ENCODE measurements around the gene PLD5. TPM values are rescaled to one million over a fixed set of nuclear protein-coding genes. Genes with fewer than 3 reads are reported as not detected.

PLD5 gene
- polyA plus RNA-seq, 1 experiment, result not detected

- Histone ChIP-seq H3K27me3 (ENCODE audit: control insufficient read depth, insufficient read depth, low read length) (no peaks in the 10 kb centered on the region), H3K9me3 (ENCODE audit: control insufficient read depth, insufficient read depth, low read length) (peaks cover 16% of the 10 kb centered on the region), H3K4me3 (ENCODE audit: low read depth, low read length) (no peak overlapping the region), H3K27ac (ENCODE audit: low read depth, low read length) (no peak overlapping the region)
- no peak for DNase-seq (ENCODE audit: low read depth, low spot score)
- TF ChIP-seq CTCF (IDR thresholded peaks at IDR 0.05; ENCODE audit: low read depth, low read length), result no peak
- ChIA-PET CTCF (interaction anchor here (0.7 to 1.8 kb wide), 10 partner anchors 9 to 873 kb away, joined by 3 to 8 read pairs (median 4); no protein-coding TSS in a partner anchor), POLR2A (no interaction called here)
Observed at GRCh38 chr1:242455052-242455361, 69.5 kb downstream of the PLD5 start.

- CTCF ChIA-PET, result interaction anchor here (0.6 to 1.8 kb wide), 10 partner anchors 9 to 873 kb away, joined by 3 to 8 read pairs (median 4); no protein-coding TSS in a partner anchor
Observed at GRCh38 chr1:242454262-242455051, 70.0 kb downstream of the PLD5 start.

DNA sequence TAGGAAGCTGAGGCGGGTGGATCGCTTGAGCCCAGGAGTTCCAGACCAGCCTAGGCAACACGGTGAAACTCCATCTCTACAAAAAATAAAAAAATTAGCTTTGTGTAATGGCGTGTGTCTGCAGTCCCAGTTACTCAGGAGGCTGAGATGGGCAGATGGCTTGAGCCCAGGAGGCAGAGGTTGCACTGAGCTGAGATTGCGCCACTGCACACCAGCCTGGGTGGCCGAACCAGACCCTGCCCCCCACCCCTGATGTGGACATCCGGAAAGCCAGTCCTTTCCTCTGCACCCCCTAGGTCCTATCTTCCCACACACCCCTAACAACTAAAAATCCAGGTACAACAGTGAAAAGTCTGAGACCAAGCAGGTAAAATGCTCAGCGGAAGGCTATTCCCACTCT, 71.9 kb downstream of the PLD5 start:
- H3K9me3 ChIP-seq (ENCODE audit: control insufficient read depth, insufficient read depth, low read length), result peaks cover 16% of the 10 kb centered on the region
- no peak overlapping the region for H3K27ac ChIP-seq (ENCODE audit: low read depth, low read length)
- ChIA-PET CTCF (no interaction called here), POLR2A (no interaction called here)
- no peaks in the 10 kb centered on the region for H3K27me3 ChIP-seq (ENCODE audit: control insufficient read depth, insufficient read depth, low read length)
- H3K4me3 ChIP-seq (ENCODE audit: low read depth, low read length), result no peak overlapping the region
- no peak for DNase-seq (ENCODE audit: low read depth, low spot score)
- no peak for TF ChIP-seq CTCF (IDR thresholded peaks at IDR 0.05; ENCODE audit: low read depth, low read length)

More at GRCh38 chr1:242454262-242455051, 70.0 kb downstream of the PLD5 start:
- H3K27me3 ChIP-seq (ENCODE audit: control insufficient read depth, insufficient read depth, low read length), result no peaks in the 10 kb centered on the region
- H3K27ac ChIP-seq (ENCODE audit: low read depth, low read length), result no peak overlapping the region
- H3K4me3 ChIP-seq (ENCODE audit: low read depth, low read length), result no peak overlapping the region
- TF ChIP-seq CTCF (IDR thresholded peaks at IDR 0.05; ENCODE audit: low read depth, low read length), result peak; percentile 57
- no peak for DNase-seq (ENCODE audit: low read depth, low spot score)
- POLR2A ChIA-PET, result no interaction called here
- H3K9me3 ChIP-seq (ENCODE audit: control insufficient read depth, insufficient read depth, low read length), result peaks cover 16% of the 10 kb centered on the region

- DNase-seq (ENCODE audit: low read depth, low spot score), result no peak
- no peak overlapping the region for H3K4me3 ChIP-seq (ENCODE audit: low read depth, low read length)
- H3K27ac ChIP-seq (ENCODE audit: low read depth, low read length), result no peak overlapping the region
- TF ChIP-seq CTCF (IDR thresholded peaks at IDR 0.05; ENCODE audit: low read depth, low read length), result no peak
- CTCF ChIA-PET, result no interaction called here
- no peaks in the 10 kb centered on the region for H3K27me3 ChIP-seq (ENCODE audit: control insufficient read depth, insufficient read depth, low read length)
- POLR2A ChIA-PET, result no interaction called here
- peaks cover 21% of the 10 kb centered on the region for H3K9me3 ChIP-seq (ENCODE audit: control insufficient read depth, insufficient read depth, low read length)
Observed at GRCh38 chr1:242449661-242450060, 74.8 kb downstream of the PLD5 start.

GRCh38 chr1:242448910-242449645, 75.4 kb downstream of the PLD5 start:
- Histone ChIP-seq H3K27ac (ENCODE audit: low read depth, low read length) (no peak overlapping the region), H3K4me3 (ENCODE audit: low read depth, low read length) (no peak overlapping the region), H3K9me3 (ENCODE audit: control insufficient read depth, insufficient read depth, low read length) (peaks cover 21% of the 10 kb centered on the region), H3K27me3 (ENCODE audit: control insufficient read depth, insufficient read depth, low read length) (no peaks in the 10 kb centered on the region)
- DNase-seq (ENCODE audit: low read depth, low spot score), result no peak
- no peak for TF ChIP-seq CTCF (IDR thresholded peaks at IDR 0.05; ENCODE audit: low read depth, low read length)
- ChIA-PET CTCF (no interaction called here), POLR2A (no interaction called here)

Data from AG04450 (cell line).